HG02943 (cell line): Measurements from ENCODE around the gene ALKBH5.
"Not testable (repeated sequence)": the region's sequence is repeated elsewhere in the genome, so short reads cannot be mapped to it uniquely, and the experiment has no call there.

Source experiments
- ATAC-seq: cut with Tn5 transposase; IDR thresholded peaks from one replicate; pipeline ENCODE4 v1.9.1; 2021; ENCODE audit warnings: mild to moderate bottlenecking, low read depth, moderate library complexity; ENCODE audit not compliant: unreplicated experiment

The ALKBH5 gene

DNA sequence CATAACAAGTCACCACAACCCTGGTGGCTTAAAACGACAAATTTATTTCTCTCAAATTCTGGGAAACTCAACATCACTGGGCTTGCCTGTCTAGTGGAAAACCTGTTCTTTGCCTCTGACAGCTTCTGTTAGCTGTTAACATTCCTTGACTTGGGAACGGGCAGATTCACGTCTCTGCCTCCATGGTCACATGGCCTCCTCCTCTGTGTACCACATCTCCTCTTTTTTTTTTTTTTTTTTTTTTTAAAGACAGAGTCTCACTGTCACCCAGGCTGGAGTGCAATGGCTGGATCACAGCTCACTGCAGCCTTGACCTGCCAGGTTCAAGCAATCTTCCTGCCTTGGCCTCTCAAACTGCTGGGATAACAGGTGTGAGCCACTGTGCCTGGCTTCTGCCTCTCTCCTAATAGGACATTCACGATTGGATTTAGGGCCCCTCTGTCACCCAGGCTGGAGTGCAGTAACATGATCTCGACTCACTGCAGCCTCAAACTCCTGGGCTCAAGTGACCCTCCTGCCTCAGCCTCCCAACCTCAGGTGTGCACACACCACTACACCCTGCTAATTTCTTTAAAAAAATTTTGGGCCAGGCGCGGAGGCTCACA is 30.1 kb downstream of the ALKBH5 start:
- ATAC-seq: no peak

DNA sequence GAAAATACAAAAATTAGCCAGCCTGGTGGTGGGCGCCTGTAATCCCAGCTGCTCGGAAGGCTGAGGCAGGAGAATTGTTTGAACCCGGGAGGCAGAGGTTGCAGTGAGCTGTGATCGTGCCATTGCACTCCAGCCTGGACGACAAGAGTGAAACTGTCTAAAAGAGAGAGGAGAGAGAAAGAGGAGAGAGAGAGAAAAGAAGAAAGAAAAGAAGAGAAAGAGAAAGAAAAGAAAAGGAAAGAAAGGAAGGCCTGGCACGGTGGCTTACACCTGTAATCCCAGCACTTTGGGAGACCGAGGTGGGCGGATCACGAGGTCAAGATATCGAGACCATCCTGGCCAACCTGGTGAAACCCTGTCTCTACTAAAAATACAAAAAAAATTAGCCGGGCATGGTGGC is 33.3 kb downstream of the ALKBH5 start:
- not testable (repeated sequence) for ATAC-seq

DNA sequence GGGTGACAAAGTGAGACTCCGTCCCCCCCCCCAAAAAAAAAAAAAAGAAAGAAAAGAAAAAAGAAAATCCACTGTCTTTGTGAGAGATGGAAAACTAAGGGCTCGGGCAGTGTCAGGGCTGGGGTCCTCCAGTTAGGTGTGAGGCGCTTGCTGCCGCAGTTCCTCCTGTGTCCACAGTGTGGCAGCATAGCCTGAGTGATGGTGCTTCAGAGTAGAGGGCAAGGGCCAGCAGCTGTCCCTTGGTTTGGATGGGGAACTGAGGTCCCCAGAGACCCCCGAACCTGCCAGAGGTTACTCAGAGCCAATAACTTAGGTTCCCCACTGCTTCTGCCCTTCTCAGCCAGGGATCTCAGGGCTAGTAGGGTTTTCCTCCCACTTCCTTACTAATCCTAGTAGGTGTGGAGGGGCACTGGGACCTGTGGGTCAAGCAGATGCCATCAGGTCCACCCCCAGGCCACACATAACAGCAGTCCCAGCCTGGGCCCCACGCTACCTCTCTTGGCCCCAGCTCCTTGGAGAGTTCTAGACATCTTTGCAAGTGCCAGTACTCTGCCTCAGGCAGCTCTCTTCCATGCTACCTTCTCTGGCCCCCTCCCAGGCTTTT is 33.9 kb downstream of the ALKBH5 start:
- no peak for ATAC-seq

DNA sequence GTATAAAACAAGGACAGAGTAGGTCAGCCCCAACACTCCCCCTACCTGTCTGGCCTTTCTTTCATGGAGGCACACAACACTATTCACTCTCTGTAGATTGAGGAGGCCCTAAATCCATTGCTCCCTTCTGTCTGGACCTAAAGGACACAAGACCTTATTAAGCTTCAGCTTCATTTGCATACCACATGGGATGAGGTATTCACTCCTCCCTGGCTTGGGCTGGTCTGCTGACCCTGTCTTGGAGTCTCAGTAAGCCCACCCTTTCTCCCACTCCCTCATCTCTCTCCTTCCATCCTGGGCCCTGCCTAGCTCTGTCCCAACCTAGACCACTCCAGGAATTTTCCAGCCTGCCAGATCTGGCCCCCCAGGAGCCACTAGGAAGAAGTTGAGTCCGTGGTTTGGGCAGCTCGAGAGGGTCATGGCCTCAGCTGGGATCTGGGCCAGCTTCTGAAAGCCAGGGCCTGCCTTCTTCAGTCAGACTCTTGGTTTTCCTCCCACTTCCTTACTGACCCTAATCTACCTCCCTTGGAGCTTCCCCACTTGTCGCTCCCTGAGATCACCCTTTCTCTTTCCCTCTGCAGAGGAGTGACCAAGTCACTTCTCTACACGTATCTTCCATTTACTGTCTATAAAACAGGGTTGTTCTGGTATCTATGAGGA is 35.3 kb downstream of the ALKBH5 start:
- no peak for ATAC-seq

DNA sequence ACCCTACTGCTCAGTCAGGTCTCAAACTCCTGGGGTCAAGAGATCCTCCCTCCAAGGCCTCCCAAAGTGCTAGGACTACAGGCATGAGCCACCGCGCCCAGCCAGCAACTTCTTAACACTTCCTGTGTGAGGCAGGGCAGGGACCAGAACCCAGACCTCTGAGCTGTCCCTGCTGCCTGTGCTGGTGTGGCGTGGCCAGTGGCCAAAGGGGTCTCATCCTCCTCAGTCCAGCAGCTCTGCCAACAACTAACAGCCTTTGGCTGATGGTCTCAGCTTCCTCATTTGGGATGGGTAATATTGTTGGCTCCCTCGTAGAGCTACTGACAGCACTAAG is 40.4 kb downstream of the ALKBH5 start:
- ATAC-seq: no peak

DNA sequence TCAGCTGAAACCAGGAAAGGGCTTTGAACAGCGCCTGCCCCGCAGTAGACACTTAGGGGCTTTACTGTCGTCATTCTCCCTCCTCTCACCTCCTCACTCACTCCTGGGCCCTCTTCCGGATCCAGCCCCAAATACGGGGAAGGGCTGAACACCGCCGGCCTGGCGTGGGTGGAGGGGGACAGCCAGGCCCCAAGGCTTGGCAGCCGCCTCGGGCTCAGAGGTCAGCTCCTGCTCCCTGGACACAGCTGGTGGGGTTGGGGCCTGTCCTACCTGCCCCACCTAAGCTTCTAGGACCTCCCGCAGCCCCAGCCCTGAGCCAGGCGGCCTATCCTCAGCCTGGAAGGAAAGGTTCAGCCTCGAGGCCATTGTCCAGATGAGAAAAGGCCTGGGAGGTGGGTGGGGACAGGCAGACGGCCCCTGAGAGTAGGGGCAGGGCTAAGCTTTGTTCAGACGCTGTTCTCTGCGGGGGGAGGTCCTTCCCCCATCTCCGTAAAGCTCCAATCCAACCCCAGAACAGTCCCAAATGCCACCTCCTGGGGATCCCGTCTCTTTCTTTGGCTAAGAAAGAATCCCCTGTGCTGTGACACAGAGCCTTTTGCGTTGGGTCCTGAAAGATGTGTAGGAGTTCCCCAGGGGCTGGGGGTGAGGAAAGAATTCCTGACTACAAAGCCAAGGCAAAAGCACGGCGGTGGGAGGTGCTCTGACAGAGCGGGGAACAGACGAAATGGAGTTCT is 40.9 kb downstream of the ALKBH5 start:
- ATAC-seq: no peak

DNA sequence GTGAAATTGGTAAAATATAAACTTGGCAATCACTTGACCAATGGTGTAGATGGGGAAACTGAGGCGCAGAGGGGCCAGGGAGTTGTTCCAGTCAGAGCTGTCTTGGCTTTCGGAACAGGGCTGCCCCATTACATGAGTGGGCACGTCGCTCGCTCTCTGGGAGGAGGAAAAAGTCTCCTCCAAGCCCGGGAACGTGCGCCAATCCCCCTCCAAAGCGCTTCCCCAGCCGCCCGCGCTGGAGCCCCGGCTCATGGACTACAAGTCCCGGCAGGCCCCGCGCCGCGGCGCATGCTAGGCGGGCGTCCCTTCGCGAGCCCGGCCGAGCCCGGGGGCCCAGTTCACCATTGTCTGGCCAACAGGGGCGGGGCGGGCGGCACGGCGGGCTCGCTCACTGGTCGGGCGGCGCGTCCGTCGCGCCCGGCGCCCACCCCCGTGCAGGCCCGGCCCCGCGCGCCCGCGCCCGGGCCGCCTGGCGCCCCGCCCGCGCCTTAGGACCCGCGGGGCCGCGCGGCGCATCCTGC is 41.6 kb downstream of the ALKBH5 start, which contains the start of gene LLGL1:
Gene LLGL1 (plus strand): TSS at position 515 of the 521 bp plus-strand sequence. CDS start 48 bp downstream, outside the sequence.
- ATAC-seq: peak; percentile 78

DNA sequence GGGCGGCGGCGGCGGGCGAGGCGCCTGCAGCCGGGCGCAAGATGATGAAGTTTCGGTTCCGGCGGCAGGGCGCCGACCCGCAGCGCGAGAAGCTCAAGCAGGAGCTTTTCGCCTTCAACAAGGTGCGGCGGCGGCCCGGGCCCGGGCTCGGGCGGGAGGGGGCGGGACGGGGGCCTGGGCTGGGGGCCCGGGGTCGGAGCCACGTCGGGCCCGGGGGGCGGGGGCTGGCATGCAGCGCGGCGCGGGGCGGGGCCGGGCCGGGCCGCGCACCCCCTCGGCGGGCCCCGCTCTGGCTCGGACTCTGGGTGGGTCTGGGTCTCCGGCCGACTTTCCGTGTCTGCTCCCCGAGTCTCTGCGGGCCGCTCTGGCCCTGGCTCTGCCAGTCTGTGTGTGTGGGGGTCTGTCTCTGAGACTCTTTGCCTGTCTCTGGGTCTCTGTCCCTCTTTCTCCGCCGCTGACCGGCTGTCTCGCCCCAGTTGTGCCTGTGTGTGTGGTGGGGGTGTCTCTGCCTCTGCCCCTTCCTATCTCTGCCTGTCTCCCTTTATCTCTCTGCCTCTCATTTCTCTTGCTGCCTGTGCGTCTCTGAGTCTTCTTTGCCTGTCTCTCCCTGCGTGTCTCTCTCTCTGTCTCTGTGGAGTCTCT is 42.1 kb downstream of the ALKBH5 start:
- peak; percentile 1 for ATAC-seq

DNA sequence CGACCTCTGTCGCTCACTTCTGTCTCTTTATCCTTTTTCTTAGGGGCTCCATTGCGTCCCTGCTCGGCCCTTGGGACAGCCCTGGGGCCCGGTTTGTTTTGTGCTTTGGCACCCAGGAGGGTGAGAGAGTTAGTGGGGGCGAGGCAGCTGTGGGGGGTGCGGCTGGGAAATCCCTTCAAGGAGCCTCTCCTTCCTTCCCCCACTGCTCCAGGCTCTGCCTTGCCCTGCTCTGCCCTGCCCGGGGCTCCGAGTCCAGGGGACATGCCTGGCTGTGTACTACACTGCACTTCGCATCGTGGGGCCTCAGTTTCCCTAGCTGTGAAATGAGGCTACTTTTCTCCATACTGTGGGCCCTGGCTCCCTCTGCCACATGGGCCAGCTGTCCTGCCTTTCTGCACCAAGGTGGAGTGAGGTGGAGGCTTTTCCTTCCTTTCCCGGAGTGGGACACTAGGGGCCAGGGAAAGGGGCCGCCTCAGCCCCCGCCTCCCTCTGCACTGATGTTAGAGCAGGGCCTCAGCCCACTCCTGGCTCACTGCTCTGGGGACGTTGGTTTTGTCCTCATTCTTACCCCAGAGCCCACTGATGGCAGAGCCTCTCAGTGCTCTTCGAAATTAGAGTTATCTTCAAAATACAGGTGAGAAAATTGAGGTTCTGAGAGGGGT is 42.8 kb downstream of the ALKBH5 start:
- ATAC-seq: no peak

DNA sequence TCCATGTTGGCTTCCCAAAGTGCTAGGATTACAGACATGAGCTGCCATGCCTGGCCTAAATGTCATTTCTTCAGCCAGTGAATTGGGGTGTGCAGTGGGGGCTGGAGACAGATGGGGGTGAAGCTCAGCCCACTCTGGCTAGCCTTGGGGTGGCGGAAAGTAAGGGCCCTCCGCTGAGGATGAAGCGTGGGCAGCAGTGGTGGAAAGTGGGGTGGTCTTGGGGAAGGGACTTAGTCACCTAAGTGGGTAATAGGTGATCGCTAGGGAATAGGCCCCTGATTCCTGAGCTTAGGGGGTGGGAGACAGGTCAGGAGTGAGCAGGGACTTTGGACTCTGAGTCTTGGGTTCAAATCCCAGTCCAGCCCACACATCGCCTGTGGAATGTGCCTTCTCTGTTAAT is 44.0 kb downstream of the ALKBH5 start:
- no peak for ATAC-seq

DNA sequence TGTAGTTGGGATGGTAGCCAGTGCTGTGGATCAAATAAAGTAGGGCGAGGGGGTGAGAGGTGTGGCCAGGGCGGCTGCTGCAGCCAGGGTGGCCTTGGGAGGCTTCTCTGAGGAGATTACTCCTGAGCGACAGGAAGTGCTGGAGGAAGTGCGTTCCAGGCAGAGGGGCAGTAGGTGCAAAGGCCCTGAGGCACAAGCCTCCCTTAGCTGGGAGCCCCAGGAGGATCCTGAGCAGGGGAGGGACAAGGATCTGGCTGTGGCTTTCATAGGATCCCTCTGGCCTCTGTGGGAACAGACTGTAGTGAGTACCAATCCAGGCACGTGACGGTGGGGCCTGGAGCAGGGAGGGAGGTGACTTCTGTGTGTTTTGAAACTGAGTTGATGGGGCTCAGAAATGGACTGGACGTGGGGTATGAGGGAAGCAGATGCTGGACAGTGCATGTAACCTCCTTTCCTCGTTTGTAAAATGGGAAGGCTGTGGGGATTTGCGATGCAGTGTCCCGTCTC is 44.6 kb downstream of the ALKBH5 start:
- no peak for ATAC-seq

DNA sequence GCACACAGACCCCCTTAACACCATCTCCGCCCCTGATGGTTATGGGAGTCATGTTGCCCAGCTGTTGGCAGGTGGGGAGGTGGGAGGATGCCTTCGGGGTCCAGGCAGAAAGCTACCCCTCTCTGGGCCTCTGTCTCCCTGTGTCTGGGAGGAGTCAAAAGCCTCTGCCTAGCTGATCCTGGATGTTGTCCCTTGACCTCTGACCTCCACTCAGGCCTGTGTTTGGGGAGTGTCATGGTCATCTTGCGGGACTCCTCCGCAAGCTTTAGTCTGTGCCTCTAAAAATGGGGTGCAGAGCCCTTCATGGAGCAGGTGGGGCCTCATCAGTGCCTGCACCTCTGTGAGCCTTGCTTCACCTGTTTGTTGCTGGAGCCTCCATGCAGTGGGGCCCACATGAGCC is 45.6 kb downstream of the ALKBH5 start:
- ATAC-seq: no peak

DNA sequence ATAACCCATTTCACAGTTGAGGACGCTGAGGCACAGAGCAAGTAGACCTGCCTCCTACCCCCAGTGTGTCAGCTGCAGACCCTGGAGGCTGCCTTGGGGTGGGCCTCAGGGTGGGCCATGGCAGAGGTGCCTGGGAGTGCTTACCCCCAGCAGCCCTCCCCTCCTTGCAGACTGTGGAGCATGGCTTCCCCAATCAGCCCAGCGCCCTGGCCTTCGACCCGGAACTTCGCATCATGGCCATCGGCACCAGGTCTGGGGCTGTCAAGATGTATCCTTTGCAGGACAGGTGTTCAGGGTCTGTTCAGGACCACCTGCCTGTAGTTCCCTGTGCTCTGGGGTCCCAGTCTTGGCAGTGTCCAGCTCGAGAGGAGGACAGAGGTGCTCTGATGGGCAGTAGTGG is 46.1 kb downstream of the ALKBH5 start:
- no peak for ATAC-seq

DNA sequence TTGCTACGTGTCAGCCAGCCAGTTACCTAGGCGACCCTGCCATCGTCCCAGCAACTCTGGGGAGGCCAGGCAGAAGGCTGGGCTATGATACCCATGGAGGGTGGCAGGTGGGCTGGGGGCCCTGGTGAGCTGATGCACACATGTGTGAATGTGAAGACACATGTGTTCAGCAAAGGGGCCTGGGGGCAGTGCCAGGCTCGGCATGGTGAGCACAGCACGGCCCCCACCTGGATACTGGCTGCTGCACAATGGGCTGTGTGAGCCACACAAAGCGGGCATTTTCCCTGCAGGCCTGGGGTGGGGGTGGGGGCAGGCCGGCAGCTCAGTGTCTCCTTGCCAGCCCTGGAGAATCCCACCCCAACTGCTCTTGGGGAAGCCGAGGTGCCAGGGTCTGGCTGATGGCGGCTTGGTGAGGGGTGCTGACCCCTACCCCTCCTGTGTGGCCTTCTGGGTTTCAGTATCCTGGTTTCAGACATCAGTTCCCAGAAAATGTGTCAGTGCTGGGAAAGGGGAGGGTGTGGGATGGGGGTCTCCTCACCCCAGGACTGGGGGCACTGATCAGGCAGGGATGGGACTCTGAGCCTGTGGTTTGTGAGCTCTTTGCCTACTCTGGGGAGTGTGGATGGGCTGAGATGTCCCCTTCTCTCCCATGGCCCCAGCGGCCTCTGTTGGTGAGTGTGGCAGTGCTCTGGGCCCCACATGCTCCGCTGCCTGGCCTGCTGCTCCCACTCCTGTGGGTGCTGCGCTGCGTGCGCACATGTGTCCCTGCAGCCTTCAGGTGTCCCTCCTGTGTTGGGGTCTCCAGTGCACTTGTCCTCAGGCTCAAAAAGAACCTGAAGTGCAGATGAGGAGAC is 46.9 kb downstream of the ALKBH5 start:
- ATAC-seq: no peak

DNA sequence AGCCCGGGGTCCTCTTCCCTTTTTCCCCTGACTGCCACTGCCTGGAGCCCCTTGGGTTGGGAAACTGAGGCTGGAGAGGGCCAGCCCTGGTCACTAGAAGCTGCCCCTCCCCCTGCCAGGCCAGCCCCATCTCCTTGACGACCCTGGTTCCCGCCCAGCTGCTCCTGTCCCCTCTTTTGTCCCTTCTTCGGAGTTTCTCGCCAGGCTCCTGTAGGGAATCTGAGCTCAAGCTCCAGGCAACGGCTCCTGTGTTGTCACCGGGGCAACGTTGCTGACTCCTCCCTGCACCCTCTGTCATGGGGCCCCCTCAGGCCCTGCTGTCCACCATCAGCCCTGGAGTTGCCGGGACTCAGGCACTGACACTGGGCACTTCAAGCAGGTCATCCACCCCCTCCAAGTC is 47.5 kb downstream of the ALKBH5 start:
- no peak for ATAC-seq

DNA sequence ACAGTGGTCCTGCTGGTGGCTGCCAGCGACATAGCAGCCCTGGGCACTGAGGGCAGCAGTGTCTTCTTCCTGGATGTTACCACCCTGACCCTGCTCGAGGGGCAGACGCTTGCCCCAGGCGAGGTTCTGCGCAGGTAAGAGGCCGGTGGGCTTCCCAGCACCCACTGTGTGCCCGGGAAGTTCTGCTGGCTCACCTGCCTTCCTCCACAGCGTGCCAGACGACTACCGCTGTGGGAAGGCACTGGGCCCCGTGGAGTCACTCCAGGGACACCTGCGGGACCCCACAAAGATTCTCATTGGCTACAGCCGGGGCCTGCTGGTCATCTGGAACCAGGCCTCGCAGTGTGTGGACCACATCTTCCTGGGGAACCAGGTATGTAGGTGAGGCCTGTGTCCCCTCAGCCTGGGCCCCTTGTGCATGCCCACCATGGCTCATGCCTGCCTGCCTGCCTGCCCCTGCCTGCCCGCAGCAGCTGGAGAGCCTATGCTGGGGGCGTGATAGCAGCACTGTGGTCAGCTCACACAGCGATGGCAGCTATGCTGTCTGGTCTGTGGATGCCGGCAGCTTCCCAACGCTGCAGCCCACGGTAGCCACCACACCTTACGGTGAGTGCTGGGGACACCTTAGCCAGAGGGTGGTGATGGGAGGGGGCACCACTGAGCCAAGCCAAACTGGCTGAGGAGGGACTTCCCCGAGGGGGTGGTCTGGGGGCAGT is 50.3 kb downstream of the ALKBH5 start:
- no peak for ATAC-seq

DNA sequence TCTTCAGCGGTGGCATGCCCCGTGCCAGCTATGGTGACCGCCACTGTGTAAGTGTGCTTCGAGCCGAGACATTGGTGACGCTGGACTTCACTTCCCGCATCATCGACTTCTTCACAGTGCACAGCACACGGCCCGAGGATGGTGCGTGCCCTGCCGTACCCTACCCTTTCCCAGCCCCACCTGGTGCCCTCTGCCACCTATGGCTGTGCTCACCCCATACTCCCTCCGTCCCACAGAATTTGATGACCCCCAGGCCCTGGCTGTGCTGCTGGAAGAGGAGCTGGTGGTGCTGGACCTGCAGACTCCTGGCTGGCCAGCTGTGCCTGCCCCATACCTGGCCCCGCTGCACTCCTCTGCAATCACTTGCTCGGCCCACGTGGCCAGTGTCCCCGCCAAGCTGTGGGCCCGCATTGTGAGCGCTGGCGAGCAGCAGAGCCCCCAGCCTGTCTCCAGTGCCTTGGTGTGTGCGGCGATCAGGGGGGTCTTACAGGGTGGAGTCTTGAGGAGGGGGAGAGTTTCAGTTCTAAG is 51.3 kb downstream of the ALKBH5 start:
- ATAC-seq: no peak

DNA sequence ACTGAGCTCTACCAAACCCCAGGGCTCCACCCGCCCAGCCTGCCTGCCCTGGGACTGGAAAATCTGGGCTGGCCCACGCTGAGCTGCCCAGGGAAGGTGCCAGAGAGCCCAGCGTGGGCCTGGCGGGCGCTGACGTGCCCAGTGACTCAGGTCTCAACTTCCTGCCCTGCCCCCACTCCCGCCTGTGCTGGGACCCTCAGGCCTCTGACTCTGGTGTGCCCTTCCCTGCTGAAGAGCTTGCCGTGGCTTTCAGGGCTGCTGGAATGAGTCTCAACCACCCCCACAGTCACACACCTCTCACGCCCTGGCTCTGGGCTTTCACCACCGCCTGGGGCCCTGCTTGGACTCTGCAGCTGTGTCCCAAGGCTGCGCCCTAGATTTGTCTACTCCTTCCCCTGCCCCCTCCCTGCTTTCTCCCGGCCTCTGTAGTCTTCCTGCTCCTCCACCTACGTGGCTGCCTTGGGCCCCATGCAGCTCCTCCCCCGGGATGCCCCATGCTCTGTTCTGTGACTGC is 52.2 kb downstream of the ALKBH5 start:
- ATAC-seq: no peak
